Calu3 (cell line): Measurements from ENCODE around the gene CD6. TPM values are rescaled to one million over a fixed set of nuclear protein-coding genes. Genes with fewer than 3 reads are reported as not detected.

Experiments
- BruUV-seq: library from RNA; stranded (reverse); fragments of 400-500 nt; replicated peaks from 2 replicates; lab custom pipeline; 2021; lab: Mats Ljungman, UMichigan
- CTCF ChIA-PET: fragments of 300-600 bp; sonication (Branson Sonifier 250); formaldehyde crosslinking; loops from one replicate; lab custom pipeline; 2022; ENCODE audit warnings: antibody characterized with exemption; lab: Charles Lee
- DNase-seq: peaks from one replicate; pipeline ENCODE4 v3.0.0; 2022
- H3K27ac Mint-ChIP-seq: one replicate; pipeline ENCODE4 v1.8.0; 2022; ENCODE audit warnings: mixed read lengths; ENCODE audit not compliant: unreplicated experiment
- H3K27me3 Mint-ChIP-seq: one replicate; pipeline ENCODE4 v1.8.0; 2022; ENCODE audit warnings: mixed read lengths; ENCODE audit not compliant: unreplicated experiment
- H3K36me3 Mint-ChIP-seq: one replicate; pipeline ENCODE4 v1.8.0; 2022; ENCODE audit warnings: mild to moderate bottlenecking, moderate library complexity, mixed read lengths; ENCODE audit not compliant: insufficient read depth, unreplicated experiment
- H3K4me1 Mint-ChIP-seq: one replicate; pipeline ENCODE4 v1.8.0; 2022; ENCODE audit warnings: mild to moderate bottlenecking, low read depth, mixed read lengths; ENCODE audit not compliant: unreplicated experiment
- H3K4me3 Mint-ChIP-seq: one replicate; pipeline ENCODE4 v1.8.0; 2022; ENCODE audit warnings: mild to moderate bottlenecking, low read depth, moderate library complexity, mixed read lengths; ENCODE audit not compliant: unreplicated experiment
- H3K9me3 Mint-ChIP-seq: one replicate; pipeline ENCODE4 v1.8.0; 2022; ENCODE audit warnings: low read depth, mixed read lengths; ENCODE audit not compliant: unreplicated experiment
- CTCF ChIP-seq: fragments of 200-600 bp; IDR thresholded peaks from one replicate; pipeline ENCODE4 v1.8.0; 2022; ENCODE audit warnings: antibody characterized with exemption; ENCODE audit not compliant: unreplicated experiment
- intact Hi-C: fragments of 100-400 bp; cut with micrococcal nuclease; formaldehyde crosslinking; loops from one replicate; pipeline ENCODE4 v1.10.0; 2022; ENCODE audit not compliant: unreplicated experiment
- total RNA-seq: library from RNA; stranded (reverse); gene quantifications from 2 replicates; pipeline ENCODE4 v1.2.3, GENCODE V29; 2022

Gene CD6
- total RNA-seq, 1 experiment from 2014 or later = 0.26 TPM

- Mint-ChIP-seq H3K27ac (no peak overlapping the region), H3K9me3 (no peaks in the 10 kb centered on the region)
Measured at GRCh38 chr11:60933416-60934123, 37.9 kb upstream of the CD6 start.

GRCh38 chr11:60934124-60934789 is 37.2 kb upstream of the CD6 start:
- intact Hi-C loops = no loop called here
- Mint-ChIP-seq H3K9me3 (no peaks in the 10 kb centered on the region), H3K4me3 (no peak overlapping the region), H3K4me1 (no peaks in the 10 kb centered on the region), H3K36me3 (peaks cover 24% of the 10 kb centered on the region), H3K27ac (no peak overlapping the region), H3K27me3 (no peaks in the 10 kb centered on the region)
- TF ChIP-seq CTCF = no peak
- no TSS peak for BruUV-seq
- DNase-seq = no peak
- CTCF ChIA-PET = no interaction called here

More at GRCh38 chr11:60933416-60934123, 37.9 kb upstream of the CD6 start:
- Mint-ChIP-seq H3K27me3 (no peaks in the 10 kb centered on the region), H3K36me3 (peaks cover 24% of the 10 kb centered on the region), H3K4me1 (no peaks in the 10 kb centered on the region), H3K4me3 (no peak overlapping the region)
- TF ChIP-seq CTCF = no peak
- CTCF ChIA-PET = interaction anchor here (0.6 kb wide), 1 partner anchor 69 kb away, joined by 3 read pairs; no protein-coding TSS in a partner anchor
- intact Hi-C loops = no loop called here
- DNase-seq = no peak
- no TSS peak for BruUV-seq

- intact Hi-C loops = no loop called here
- CTCF ChIA-PET = no interaction called here
- no peak overlapping the region for H3K4me3 Mint-ChIP-seq
Measured at GRCh38 chr11:60934790-60935605, 36.5 kb upstream of the CD6 start.

More at GRCh38 chr11:60934790-60935605, 36.5 kb upstream of the CD6 start:
- Mint-ChIP-seq H3K36me3 (peaks cover 24% of the 10 kb centered on the region), H3K9me3 (no peaks in the 10 kb centered on the region), H3K27me3 (no peaks in the 10 kb centered on the region), H3K4me1 (no peaks in the 10 kb centered on the region), H3K27ac (no peak overlapping the region)
- no peak for DNase-seq
- BruUV-seq = no TSS peak
- no peak for TF ChIP-seq CTCF
